ENCODE results near the gene CACNA1C. TPM values are rescaled to one million over a fixed set of nuclear protein-coding genes. Genes with fewer than 3 reads are reported as not detected.

CACNA1C gene
- total RNA-seq, 4 donors from 2014 or later: 1.5 to 13.5 (median 2.1) TPM

GRCh38 chr12:2624543-2625288 lies 571.9 kb downstream of the CACNA1C start:
- H3K36me3 ChIP-seq: no peaks in the 10 kb centered on the region
- intact Hi-C loops (cut with DNase I): no loop called here
- H3K27ac ChIP-seq: peak overlapping the region in 1 of 4 donors; percentile 6
- no peak for DNase-seq
- peaks cover 0 to 9% (median 4%) of the 10 kb centered on the region in 3 donors for H3K4me1 ChIP-seq
- H3K4me3 ChIP-seq: no peak overlapping the region
- H3K9me3 ChIP-seq: no peaks in the 10 kb centered on the region
- TF ChIP-seq CTCF (IDR thresholded peaks at IDR 0.05): peak in 1 of 6 experiments; percentile 36
- no peak for TF ChIP-seq POLR2A (IDR thresholded peaks at IDR 0.05)
- WGBS, 2 donors: 46 to 55% methylated on average over 16 to 18 of the region's 19 CpGs
- H3K27me3 ChIP-seq: peaks cover 0 to 29% (median 0%) of the 10 kb centered on the region in 4 donors

DNA sequence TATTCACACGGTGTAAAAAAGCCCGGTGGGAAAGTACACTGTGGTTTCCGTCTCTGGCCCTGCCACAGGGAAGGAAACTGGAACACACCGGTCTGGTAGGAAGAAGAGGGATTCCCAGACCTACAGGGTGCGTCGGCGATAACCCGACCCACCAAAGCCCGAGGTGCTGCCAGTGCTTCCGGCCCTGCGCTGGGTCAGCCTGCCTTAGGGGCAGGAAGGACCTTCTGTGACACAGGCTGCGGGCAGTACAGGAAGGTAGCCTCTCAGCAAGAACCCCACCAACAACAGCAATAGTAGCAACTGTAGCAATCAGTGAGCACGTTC lies 572.5 kb downstream of the CACNA1C start:
- intact Hi-C loops (cut with DNase I): no loop called here
- TF ChIP-seq CTCF (IDR thresholded peaks at IDR 0.05) (no peak), POLR2A (IDR thresholded peaks at IDR 0.05) (no peak)
- H3K36me3 ChIP-seq: no peaks in the 10 kb centered on the region
- DNase-seq: no peak
- H3K9me3 ChIP-seq: no peaks in the 10 kb centered on the region
- H3K4me3 ChIP-seq: no peak overlapping the region
- H3K27ac ChIP-seq: no peak overlapping the region
- H3K4me1 ChIP-seq: peaks cover 0 to 9% (median 4%) of the 10 kb centered on the region in 3 donors
- WGBS, 2 donors: 46 to 70% methylated on average over 12 to 13 of the region's 13 CpGs
- peaks cover 0 to 29% (median 0%) of the 10 kb centered on the region in 4 donors for H3K27me3 ChIP-seq

- Histone ChIP-seq H3K9me3 (no peaks in the 10 kb centered on the region), H3K4me1 (peaks cover 0 to 9% (median 4%) of the 10 kb centered on the region in 3 donors), H3K36me3 (no peaks in the 10 kb centered on the region), H3K27ac (no peak overlapping the region), H3K27me3 (peaks cover 0 to 29% (median 0%) of the 10 kb centered on the region in 4 donors), H3K4me3 (no peak overlapping the region)
- intact Hi-C loops (cut with DNase I): no loop called here
- no peak for DNase-seq
- TF ChIP-seq CTCF (IDR thresholded peaks at IDR 0.05) (no peak), POLR2A (IDR thresholded peaks at IDR 0.05) (no peak)
- WGBS, 2 donors: 53 to 60% methylated on average over 14 to 15 of the region's 15 CpGs
Measured at GRCh38 chr12:2627076-2627834, 574.5 kb downstream of the CACNA1C start.

GRCh38 chr12:2627835-2628191 lies 575.0 kb downstream of the CACNA1C start:
- TF ChIP-seq CTCF (IDR thresholded peaks at IDR 0.05) (no peak), POLR2A (IDR thresholded peaks at IDR 0.05) (no peak)
- peaks cover 0 to 25% (median 0%) of the 10 kb centered on the region in 4 donors for H3K27me3 ChIP-seq
- no peaks in the 10 kb centered on the region for H3K36me3 ChIP-seq
- H3K9me3 ChIP-seq: no peaks in the 10 kb centered on the region
- no peak for DNase-seq
- no peak overlapping the region for H3K27ac ChIP-seq
- 38 to 67% methylated on average over 5 to 6 of the region's 11 CpGs for WGBS, 2 donors
- H3K4me1 ChIP-seq: peaks cover 0 to 9% (median 4%) of the 10 kb centered on the region in 3 donors
- intact Hi-C loops (cut with DNase I): no loop called here
- no peak overlapping the region for H3K4me3 ChIP-seq

- no peak overlapping the region for H3K27ac ChIP-seq
- TF ChIP-seq CTCF (IDR thresholded peaks at IDR 0.05): no peak
- TF ChIP-seq POLR2A (IDR thresholded peaks at IDR 0.05): no peak
- intact Hi-C loops (cut with DNase I): no loop called here
- peaks cover 0 to 9% (median 4%) of the 10 kb centered on the region in 3 donors for H3K4me1 ChIP-seq
- H3K4me3 ChIP-seq: no peak overlapping the region
- H3K27me3 ChIP-seq: peaks cover 0 to 22% (median 0%) of the 10 kb centered on the region in 4 donors
- no peaks in the 10 kb centered on the region for H3K9me3 ChIP-seq
- H3K36me3 ChIP-seq: no peaks in the 10 kb centered on the region
- 73 to 80% methylated on average over 5 to 6 of the region's 6 CpGs for WGBS, 2 donors
- no peak for DNase-seq
Measured at GRCh38 chr12:2628401-2628800, 575.6 kb downstream of the CACNA1C start.

Data from esophagus squamous epithelium (tissue), 5 donors.